Parathyroid adenoma (tissue), 2 donors: ENCODE results near the gene PRKCH.

ENCODE experiments used
- H2AFZ ChIP-seq: fragments of 300-600 bp; sonication (generic); one replicate; pipeline ENCODE4 v1.7.0; 2017; ENCODE audit warnings: antibody characterized with exemption, mild to moderate bottlenecking
- H3K27ac ChIP-seq: fragments of 300-600 bp; sonication (generic); one replicate; pipeline ENCODE4 v1.7.0; 2017
- H3K27me3 ChIP-seq: fragments of 300-600 bp; sonication (generic); one replicate; pipeline ENCODE4 v1.7.0; 2017; ENCODE audit warnings: low read length; ENCODE audit not compliant: control insufficient read depth, insufficient read depth
- H3K36me3 ChIP-seq: fragments of 300-600 bp; sonication (generic); one replicate; pipeline ENCODE4 v1.7.0; 2017; ENCODE audit warnings: low read length; ENCODE audit not compliant: control insufficient read depth, insufficient read depth
- H3K4me1 ChIP-seq: fragments of 300-600 bp; sonication (generic); one replicate; pipeline ENCODE4 v1.7.0; 2017; ENCODE audit warnings: control low read depth
- H3K4me2 ChIP-seq: fragments of 300-600 bp; sonication (generic); one replicate; pipeline ENCODE4 v1.7.0; 2017; ENCODE audit warnings: low read length
- H3K4me3 ChIP-seq: fragments of 300-600 bp; sonication (generic); one replicate; pipeline ENCODE4 v1.7.0; 2017; ENCODE audit warnings: low read depth, low read length
- H3K79me2 ChIP-seq: fragments of 300-600 bp; sonication (generic); one replicate; pipeline ENCODE4 v1.7.0; 2017; ENCODE audit warnings: control low read depth
- H3K9ac ChIP-seq: fragments of 300-600 bp; sonication (generic); one replicate; pipeline ENCODE4 v1.7.0; 2017; ENCODE audit warnings: mild to moderate bottlenecking
- H3K9me3 ChIP-seq: fragments of 300-600 bp; sonication (generic); one replicate; pipeline ENCODE4 v1.7.0; 2017; ENCODE audit warnings: low read length; ENCODE audit not compliant: control insufficient read depth
- TF ChIP-seq, protein P1 (sequence below): fragments of 300-600 bp; sonication (generic); IDR thresholded peaks from one replicate; pipeline ENCODE4 v1.7.0; 2017; ENCODE audit warnings: antibody characterized with exemption, mild to moderate bottlenecking
- donor health status: primary hyperparathyroidism.

The PRKCH gene

DNA sequence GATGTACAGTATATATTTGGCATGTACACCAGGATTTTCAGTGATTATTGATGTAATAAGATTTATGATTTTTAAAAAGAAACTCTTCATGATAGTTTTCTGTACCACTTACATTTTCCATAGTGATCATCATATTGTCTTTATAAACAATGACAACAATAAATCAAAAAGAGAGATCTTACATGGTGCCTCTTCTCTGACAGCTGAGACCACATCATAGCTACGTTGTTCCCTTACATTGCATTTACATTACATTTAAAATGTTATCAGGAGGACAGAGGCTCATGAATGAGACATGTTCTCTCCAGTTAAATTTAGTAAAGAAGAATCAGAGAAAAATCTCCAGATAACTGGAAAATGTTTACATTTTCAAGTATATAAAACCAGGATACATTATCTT, 112.4 kb downstream of the PRKCH start:
- Histone ChIP-seq H3K4me2 (no peak overlapping the region), H3K79me2 (no peaks in the 10 kb centered on the region), H3K4me1 (peaks cover 7% of the 10 kb centered on the region), H2AFZ (no peak overlapping the region), H3K27me3 (no peaks in the 10 kb centered on the region), H3K36me3 (no peaks in the 10 kb centered on the region), H3K9ac (no peak overlapping the region), H3K4me3 (no peak overlapping the region), H3K27ac (no peak overlapping the region), H3K9me3 (no peaks in the 10 kb centered on the region)
- TF ChIP-seq, protein P1, sequence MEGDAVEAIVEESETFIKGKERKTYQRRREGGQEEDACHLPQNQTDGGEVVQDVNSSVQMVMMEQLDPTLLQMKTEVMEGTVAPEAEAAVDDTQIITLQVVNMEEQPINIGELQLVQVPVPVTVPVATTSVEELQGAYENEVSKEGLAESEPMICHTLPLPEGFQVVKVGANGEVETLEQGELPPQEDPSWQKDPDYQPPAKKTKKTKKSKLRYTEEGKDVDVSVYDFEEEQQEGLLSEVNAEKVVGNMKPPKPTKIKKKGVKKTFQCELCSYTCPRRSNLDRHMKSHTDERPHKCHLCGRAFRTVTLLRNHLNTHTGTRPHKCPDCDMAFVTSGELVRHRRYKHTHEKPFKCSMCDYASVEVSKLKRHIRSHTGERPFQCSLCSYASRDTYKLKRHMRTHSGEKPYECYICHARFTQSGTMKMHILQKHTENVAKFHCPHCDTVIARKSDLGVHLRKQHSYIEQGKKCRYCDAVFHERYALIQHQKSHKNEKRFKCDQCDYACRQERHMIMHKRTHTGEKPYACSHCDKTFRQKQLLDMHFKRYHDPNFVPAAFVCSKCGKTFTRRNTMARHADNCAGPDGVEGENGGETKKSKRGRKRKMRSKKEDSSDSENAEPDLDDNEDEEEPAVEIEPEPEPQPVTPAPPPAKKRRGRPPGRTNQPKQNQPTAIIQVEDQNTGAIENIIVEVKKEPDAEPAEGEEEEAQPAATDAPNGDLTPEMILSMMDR = no peak

- Histone ChIP-seq H3K27me3 (no peaks in the 10 kb centered on the region), H3K4me2 (no peak overlapping the region), H3K4me3 (no peak overlapping the region), H3K9ac (no peak overlapping the region), H3K36me3 (no peaks in the 10 kb centered on the region), H3K9me3 (no peaks in the 10 kb centered on the region), H3K4me1 (peaks cover 11% of the 10 kb centered on the region), H3K79me2 (no peaks in the 10 kb centered on the region), H3K27ac (no peak overlapping the region), H2AFZ (no peak overlapping the region)
- TF ChIP-seq, protein P1 = no peak
These were observed 112.9 kb downstream of the PRKCH start for GRCh38 chr14:61434311-61434710.

DNA sequence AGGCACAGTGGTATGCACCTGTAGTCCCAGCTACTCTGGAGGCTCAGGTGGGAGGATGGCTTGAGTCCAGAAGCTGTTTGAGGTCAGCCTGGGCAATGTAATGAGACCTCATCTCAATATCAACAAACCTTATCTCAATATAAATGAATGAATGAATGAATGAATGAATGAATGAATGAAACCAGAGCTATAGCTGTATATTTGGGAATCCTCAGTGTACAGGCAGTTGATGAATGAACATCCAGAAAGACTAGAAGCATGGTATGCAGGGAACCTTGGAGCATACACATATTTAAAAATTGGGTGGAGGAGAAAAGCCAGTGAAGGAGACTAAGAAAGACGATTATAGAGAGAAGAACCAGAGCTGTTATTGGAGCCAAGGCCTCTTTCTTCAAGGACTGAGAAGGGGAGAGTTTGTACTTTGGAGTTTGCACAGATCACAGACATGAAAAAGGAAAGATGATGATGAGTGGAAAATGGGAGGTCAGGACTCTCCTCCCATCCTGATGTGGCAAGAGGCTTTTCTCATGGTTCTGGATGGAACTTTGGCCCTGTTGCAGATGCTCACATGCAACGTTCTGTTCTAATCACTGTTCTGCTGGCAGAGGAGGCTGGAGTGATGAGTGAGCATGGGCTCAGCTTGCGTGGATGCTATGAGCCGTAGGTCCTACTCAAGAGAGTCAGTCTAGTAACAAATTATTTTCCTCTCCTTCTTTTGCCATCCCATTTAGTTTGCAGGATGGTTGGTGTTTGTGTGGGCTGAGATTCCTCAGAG, 114.4 kb downstream of the PRKCH start:
- Histone ChIP-seq H3K9ac (no peak overlapping the region), H2AFZ (no peak overlapping the region), H3K79me2 (no peaks in the 10 kb centered on the region), H3K27me3 (no peaks in the 10 kb centered on the region), H3K4me1 (peaks cover 11% of the 10 kb centered on the region), H3K27ac (no peak overlapping the region), H3K4me3 (no peak overlapping the region), H3K9me3 (no peaks in the 10 kb centered on the region), H3K4me2 (no peak overlapping the region), H3K36me3 (no peaks in the 10 kb centered on the region)
- TF ChIP-seq, protein P1 = no peak

GRCh38 chr14:61437381-61437780, 116.0 kb downstream of the PRKCH start:
- H3K4me1 ChIP-seq = peaks cover 11% of the 10 kb centered on the region
- H3K9me3 ChIP-seq = no peaks in the 10 kb centered on the region
- no peak overlapping the region for H3K27ac ChIP-seq
- H3K4me2 ChIP-seq = peak overlapping the region; percentile 6
- H3K36me3 ChIP-seq = no peaks in the 10 kb centered on the region
- TF ChIP-seq, protein P1 = no peak
- no peaks in the 10 kb centered on the region for H3K27me3 ChIP-seq
- H2AFZ ChIP-seq = no peak overlapping the region
- no peak overlapping the region for H3K4me3 ChIP-seq
- H3K79me2 ChIP-seq = no peaks in the 10 kb centered on the region
- H3K9ac ChIP-seq = no peak overlapping the region

DNA sequence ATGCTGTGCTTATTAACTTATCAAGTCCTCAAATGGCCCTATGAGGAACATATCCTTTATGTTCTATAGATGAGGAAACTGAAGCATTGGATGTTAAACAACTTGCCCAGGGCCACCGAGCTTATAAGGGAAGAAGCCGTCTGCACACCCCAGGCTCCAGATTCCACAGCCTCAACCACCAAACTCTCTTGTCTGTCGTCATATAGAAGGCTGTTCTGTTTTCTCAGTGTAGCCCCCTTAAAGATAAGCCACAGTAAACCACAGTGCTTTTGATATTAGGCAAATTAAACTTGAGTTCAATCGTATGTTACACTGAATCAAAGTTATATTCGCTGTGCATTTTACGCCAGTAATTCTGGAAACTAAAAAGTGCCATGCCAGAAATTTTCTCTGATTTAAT, 116.7 kb downstream of the PRKCH start:
- no peak overlapping the region for H3K9ac ChIP-seq
- peaks cover under 1% of the 10 kb centered on the region for H3K79me2 ChIP-seq
- no peak overlapping the region for H3K27ac ChIP-seq
- H3K9me3 ChIP-seq = no peaks in the 10 kb centered on the region
- no peak overlapping the region for H3K4me2 ChIP-seq
- TF ChIP-seq, protein P1 = no peak
- no peak overlapping the region for H2AFZ ChIP-seq
- H3K36me3 ChIP-seq = no peaks in the 10 kb centered on the region
- peaks cover 11% of the 10 kb centered on the region for H3K4me1 ChIP-seq
- H3K27me3 ChIP-seq = no peaks in the 10 kb centered on the region
- H3K4me3 ChIP-seq = no peak overlapping the region
